NCI-H2107 treated with DMSO at 0.1 percent for 48 hours (cell line): ENCODE results near the gene NR1I3.
"Not testable (repeated sequence)": the region's sequence is repeated elsewhere in the genome, so short reads cannot be mapped to it uniquely, and the experiment has no call there.

ENCODE experiments used
- DNase-seq: peaks from one replicate; lab custom pipeline; 2025; ENCODE audit not compliant: unreplicated experiment; lab: John Stamatoyannopoulos, UW

Gene NR1I3

DNA sequence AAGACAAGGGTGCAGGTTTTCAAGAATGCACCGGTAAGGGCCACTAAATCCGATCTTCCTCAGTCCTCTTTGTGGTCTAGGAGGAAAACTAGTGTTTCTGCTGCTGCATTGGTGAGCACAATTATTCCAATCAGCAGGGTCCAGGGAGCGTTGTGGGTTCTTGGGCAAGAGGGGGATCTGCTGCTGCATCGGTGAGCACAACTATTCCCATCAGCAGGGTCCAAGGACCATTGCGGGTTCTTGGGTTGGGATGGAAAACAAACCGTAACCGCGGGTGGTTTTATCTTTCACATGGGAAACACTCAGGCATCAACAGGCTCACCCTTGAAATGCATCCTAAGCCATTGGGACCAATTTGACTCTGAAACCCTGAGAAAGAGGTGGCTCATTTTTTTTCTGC lies 13.6 kb upstream of the NR1I3 start:
- no peak for DNase-seq

DNA sequence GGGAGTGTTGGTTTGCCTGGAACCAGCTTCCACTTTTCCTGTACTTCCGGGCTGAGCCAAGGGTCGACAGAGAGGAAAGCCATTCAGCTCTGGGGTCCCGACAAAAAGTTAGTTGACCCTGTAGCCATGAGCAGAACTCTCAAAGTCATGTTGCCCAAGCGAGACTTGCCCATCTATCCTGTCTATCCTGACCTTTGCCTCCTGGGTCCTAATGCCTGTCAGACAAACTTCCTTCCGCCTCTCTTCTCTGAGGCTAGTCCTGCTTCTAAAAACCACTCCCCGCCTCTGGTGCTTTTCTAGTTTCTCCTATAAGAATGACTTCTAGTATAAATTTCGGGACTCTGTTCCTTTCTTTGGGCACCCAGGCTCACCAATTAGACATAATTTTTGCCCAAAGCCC lies 12.8 kb upstream of the NR1I3 start:
- no peak for DNase-seq

DNA sequence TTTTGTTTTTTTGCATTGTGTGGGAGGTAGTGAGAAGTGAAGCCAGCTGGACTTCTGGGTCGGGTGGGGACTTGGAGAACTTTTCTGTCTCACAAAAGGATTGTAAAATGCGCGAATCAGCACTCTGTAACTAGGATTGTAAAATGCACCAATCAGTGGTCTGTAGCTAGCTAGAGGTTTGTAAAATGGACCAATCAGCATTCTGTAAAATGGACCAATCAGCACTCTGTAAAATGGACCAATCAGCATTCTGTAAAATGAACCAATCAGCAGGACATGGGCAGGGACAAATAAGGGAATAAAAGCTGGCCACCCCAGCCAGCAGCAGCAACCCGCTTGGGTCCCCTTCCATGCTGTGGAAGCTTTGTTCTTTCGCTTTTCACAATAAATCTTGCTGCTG lies 12.1 kb upstream of the NR1I3 start:
- not testable (repeated sequence) for DNase-seq

DNA sequence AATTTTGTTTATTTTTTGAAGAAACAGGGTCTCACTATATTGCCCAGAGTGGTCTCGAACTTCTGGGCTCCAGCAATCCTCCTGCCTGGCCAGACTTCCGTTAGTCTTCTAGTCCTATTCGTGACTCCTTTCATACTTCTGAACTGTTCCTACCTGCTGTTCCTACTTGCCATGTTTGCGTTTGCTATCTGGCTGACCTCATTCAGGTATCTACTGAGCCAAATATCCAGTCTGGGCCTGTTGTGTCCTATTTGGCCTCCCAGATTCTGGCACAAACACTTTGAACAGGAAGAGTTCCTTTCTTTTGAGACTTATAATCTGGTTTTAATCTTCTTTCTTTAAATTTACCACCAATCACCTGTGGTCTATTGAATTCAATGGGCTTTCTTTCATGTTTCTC lies 6.9 kb upstream of the NR1I3 start:
- no peak for DNase-seq

DNA sequence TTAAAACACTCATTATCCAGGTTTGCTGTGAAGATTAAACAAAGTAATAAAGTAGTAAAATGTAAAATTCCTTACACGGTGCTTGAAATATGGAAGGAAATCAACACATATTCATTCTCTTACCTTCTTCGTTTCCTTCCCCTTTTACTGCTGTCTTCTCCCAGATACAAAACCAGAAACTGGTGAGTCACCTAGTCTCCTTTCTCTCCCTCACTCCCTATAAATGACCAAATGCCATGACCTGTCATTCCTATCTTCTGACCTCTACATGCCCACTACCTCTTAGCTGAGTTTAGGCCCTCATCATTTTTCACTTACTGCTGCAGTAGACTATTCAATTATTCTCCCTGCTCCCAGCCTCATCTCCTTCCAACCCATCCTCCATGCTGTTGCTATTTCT lies 4.3 kb upstream of the NR1I3 start:
- DNase-seq, result no peak

DNA sequence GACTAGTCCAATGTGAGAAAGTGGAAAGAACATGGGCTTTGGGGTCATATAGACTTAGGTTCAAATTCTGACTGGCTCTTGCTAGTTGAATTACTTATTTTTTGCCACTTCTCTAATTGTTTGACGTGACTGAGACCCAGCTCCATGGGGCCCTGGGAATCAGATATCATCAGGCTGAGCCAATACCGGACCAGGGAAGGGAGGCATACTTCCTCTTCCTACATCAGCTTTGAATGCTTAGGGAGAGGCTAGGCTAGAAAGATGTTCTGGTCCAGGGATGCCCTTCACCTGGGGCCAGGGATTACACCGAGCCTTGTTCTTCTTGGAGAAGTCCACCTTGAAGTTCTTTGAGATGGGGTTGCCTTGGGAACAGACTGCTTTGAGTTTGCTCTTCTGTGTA lies 3.7 kb upstream of the NR1I3 start:
- no peak for DNase-seq

DNA sequence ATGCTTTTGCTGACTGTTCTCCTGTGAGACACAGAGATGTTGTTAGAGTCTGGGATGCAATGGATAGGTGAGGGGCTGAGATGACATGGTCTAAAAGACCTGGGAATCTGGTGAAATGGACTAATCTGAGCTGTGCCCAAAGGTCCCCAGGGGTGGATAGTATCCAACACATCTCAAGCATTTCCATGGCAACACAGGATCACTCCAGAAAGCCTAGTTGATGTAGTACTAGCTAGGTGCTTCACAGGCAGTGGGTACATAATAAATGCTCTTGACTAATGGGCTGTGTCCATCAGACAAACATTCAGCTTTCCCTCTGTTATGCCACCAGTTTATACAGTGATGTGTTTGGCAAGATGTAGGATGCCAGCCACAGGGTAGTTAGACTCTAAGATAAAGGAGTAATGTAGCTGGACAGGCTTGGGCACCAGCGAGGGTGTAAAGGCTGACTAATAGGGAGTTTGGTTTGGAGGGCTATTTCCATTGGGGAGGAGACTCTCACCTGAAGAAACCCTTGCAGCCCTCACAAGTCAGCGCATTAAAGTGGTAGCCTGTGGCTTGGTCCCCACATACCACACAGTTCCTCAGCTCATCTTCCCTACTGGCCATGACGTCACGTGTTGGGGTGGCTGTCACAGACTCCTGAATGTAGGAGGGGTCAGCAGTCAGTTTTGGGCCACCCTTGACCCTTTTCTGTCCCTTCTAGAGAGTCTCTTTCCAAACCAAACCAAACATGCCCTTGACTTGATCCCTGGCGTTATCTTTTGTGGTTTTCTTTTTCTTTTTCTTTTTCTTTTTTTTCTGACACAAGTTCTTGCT lies 1.8 kb downstream of the NR1I3 start:
- DNase-seq, result no peak

DNA sequence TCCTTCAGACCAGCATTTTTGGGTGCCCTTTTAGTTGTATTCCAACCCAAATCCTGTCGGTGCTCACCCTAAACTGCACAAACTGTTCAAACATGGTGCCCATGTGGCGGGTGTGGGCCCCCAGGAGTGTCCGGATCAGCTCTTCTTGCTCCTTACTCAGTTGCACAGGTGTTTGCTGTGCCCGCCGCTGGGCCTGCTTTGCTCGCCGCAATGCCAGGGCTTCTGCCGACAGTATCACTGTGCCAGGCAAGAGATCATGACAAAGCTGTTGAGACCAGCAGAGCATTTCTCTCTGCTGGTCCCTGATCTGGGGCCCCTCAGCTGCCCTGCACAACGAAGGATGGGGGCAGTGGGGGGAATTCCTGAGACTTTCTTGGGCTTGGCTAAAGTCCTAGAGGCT lies 4.9 kb downstream of the NR1I3 start:
- no peak for DNase-seq

DNA sequence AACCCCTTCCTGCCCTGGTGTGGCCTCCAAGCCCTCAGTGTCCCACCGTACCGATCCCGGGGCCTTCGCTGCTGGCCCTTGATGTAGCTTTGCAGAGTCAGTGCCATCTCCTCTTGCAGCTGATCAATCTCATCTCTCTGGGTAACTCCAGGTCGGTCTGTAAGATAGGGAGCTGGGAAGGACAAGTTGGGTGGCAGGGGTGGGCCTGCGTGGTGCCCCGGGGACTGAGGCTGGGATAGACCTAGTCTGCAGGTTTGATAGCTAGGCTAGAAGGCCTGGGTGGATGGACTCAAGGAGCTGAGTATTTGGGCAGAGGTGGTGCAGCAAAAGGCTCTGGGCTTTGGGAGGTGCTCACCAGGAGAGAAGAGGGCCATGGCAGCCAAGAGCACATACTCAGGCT lies 7.2 kb downstream of the NR1I3 start:
- DNase-seq, result no peak

DNA sequence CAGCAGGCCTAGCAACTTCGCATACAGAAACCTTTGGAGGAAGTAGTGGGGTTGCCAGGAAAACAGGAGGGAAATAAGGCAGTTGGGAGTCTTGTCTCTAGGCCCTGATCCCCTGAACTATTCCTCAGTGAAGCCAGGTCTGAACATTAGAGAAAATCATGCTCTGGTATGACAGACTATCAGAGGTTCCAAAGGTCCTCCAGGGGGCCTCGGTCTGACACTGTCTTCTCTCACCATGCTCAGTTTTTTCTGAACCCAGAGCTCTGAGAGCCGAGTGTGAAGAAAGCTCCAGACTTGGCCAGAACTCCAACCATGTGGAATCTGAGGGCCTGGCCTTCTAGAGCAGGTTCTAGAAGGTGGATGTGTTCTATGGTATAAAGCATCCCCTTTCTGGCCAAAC lies 8.1 kb downstream of the NR1I3 start:
- no peak for DNase-seq

DNA sequence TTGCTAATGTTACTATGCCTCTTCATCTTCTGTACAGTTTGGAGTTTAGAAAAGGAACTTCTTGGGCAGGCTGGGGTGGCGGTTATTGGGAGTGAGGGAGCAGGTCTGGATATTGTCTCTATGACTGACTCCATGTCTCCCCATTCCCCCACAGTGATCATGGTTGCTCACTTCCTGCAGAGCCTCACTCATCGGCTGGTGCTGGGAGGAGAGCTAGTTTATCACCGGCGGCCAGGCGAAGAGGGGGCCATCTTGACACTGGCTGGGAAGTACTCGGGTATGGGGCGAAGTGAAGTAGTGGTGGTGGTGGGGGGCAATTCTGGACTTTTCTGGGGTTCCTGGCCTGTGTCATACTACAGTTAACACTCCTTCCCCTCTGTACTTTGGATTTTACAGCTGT lies 10.0 kb downstream of the NR1I3 start:
- DNase-seq, result no peak

DNA sequence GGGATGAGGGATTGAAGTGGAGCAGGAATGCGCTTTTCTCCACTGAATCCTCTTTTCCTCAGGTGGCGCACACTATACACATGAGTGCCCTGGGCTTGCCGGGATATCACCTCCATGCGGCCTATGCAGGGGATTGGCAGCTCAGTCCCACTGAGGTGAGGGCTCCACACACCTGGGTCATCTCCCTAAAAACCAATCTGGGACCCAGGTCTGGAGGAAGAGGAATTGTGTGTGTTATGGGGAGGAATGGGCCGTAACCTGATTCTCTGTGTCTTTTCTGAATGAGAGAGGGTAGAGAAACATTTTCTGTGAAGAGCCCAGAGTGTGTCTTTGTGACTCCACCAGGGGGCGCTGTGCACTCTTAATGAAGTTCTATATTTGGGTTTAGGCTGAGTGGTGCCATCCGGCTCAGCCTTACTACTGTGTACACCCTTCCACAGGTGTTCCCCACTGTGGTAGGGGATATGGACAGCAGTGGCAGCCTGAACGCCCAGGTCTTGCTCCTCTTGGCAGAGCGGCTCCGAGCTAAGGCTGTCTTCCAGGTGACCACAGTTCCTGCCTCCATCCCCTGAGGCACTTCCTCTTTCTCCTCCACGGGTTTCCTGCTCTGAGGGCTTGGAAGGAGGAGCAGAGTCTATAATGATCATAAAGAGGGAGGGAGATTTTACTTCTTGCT lies 10.7 kb downstream of the NR1I3 start:
- DNase-seq, result peak; percentile 77

DNA sequence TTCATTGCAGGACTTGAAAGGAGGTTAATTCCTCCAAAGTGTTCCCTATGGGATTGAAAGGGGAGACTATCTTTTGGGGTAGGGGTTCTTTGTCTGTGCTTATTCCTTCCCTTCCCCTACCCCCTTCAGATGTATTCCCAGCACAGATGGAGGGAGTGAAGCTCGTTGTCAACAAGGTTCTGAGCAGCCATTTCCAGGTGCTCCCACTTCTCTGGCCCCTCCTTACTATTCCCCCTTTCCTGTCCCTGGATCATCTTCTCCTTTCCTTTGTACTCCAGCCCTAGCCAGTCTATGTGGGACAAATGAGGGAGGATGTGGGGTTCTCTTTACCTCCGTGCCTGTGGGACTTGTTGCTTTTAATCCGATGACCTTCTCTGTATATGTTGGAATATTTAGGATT lies 11.2 kb downstream of the NR1I3 start:
- DNase-seq, result no peak

DNA sequence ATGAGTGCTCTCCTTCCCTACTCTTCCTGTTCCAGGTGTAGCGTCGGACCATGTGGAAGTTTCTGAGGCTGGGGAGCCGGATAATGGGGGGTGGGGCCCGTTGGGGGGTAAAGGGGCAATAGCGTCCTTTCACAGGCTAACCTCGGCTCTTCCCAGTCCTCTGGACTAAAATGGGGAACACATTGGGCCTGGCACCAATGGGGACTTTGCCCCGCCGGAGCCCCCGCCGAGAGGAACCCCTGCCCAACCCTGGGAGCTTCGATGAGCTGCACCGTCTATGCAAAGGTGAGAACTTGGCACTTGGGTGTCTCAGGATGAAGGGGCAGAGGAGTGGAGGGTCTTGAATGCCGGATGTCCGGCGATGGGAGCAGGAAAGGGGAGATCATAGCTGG lies 11.7 kb downstream of the NR1I3 start:
- DNase-seq, result no peak

DNA sequence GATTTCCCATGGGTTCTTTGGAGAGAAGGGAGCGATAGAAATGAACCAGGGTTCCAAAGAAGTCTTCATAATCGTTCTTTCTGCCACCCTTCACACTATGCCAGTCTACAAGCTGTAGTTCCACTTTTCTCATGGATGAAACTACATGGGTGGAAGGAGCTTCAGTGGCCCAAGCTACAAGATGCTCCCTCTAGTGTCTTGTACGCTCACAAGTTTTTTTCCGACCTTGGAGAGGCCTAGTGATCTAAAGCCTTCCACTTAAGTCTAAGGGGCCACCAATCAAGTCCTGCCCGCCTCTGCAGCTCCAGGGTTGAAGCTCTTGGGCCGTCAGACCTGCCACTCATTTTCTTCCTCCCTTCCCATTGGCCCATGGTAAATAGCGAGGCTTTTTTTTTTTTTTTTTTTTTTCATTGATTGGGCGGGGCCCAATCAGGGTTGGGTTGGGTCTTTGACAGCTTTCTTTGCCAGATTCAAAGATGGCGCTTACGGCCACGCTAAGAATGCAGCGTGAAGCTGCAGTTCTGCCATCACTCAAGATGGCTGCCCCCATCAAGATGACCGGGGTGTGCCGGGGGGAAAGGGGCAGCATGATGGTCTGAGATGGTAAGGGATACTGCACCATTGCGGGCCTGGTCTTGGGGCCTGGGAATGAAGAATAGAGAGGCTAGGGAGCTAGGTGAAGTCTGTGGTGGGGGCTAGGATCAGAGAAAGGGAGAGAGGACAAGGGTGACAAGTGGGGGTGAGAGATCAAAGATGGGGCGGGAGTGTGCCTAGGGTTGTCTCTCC lies 12.3 kb downstream of the NR1I3 start, which contains the start of gene TOMM40L:
Gene TOMM40L, plus strand, starts transcription at position 527 of the 786 bp plus-strand sequence. CDS start 430 bp downstream, outside the sequence.
- DNase-seq, result peak; percentile 98

DNA sequence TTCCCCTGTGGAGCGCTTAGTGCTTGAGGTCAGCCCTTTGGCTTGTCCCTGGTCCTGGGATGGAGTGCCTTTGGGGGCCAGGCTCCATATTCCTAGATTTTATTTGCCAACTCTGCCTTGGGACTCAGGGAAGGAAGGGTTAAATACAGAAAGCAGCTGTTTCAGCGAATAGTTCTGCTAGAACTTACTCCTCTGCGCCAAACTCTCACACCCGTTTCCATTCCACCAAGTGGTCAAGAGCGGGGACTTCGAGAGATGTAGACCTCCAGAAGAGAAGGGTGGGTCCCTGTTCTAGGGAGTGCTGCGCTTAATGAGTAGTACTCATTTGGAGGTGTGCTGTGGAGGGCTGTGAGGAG lies 12.8 kb downstream of the NR1I3 start:
- DNase-seq, result no peak

DNA sequence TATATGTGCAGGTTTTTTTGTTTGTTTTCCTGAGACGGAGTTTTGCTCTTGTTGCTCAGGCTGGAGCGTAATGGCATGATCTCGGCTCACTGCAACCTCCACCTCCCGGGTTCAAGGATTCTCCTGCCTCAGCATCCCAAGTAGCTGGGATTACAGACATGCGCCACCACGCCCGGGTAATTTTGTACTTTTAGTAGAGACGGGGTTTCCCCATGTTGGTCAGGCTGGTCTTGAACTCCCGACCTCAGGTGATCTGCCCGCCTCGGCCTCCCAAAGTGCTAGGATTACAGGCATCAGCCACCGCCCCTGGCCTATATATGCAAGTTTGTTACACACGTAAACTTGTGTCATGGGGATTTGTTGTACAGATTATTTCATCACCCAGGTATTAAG lies 13.3 kb downstream of the NR1I3 start:
- not testable (repeated sequence) for DNase-seq

DNA sequence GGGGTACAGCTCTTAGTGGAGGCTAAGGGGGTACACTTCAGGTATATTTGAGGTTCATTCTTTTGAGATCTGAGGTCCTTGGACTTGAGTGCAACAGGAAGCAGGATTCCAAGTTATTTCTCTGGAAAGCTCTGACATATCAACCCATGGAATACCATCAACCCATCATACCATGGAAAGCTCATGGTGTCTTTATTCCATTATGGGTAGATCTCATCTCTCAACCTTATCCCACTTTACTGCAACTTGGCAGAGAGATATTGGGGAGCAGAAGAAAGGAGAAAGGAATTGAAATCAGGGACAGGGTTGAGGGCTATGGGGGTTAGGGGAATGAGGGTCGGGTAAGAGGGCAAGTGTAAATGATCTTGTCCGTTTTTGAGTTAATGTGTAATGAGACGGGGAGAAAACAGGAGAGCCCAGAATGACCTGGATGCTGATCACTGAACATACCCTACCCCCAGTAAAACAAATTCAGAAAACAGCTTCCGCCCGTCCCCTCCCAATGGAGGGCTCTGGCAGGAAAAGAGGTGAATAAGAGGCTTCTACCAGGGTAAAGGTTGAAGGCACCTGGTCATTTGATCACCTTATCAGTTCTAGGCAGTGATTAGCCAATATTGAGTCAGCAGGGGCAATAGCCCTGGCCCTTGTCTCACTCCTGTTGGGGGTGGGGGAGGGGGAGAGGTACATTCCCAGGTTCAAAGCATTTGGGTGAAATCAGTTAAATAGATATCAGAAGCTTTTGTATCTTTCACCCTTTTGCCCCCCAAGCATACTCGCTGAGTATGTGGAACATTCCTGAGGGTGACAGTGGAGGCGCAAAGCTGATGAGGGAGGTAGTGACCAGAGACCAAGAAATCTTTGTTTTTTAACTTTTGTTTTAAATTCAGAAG lies 14.0 kb downstream of the NR1I3 start:
- no peak for DNase-seq

DNA sequence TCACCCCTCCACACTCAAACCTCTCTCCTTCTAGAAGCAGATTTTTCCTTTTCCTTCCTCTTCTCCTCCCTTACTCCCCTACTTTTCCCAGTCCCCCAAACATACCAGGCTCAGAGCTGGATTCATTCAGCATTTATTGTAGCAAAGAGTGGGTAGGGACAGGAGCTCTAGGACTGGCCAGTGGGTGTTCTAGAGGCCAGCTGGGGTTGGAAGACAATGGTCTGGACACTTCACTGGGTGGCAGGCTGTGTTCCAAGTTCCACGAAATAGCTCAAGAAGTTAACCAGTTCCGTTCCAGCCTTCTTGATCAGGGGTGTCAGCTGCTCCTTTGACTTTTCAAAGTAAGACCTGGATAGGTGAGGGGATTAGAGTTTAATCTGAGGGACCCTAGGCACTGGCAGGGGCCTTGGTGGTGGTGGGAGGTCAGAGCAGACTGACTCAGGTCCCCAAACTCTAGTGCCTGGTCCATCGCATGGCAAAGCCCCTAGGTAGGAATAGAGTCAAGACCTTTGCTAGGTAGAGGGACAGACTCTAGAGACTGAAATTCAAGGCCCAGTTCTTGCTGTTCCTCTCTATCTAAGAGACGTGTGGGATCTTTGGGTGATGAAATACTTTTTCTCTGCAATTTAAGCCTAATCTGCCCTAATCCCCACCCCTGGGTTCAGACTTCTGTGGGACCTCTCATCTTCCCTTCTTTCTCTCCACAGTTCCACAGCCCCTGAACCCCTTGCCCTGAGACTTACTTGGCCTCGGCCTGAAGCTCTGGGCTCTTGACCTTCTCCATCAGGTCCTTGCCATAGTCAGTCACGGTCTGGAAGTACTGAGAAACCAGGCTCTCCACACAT lies 15.6 kb downstream of the NR1I3 start:
- DNase-seq, result no peak

DNA sequence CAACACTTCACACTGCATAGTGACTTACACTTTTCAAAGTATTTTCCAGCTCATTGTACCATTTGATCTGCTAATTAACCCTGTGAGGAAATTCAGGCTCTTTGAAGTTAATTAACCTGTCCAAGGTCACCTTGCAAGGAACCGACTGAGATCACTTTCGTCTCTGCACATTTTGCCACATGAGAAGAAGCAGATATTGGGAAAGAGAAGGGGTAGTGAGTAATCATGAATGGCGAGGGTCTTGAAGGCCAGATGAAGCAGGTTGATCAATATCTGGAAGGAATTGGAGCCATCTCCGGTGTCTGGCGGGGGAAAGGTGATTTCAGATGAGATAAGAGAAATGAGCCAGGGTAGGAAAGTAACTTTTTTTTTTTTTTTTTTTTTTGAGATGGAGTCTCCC lies 18.0 kb downstream of the NR1I3 start:
- DNase-seq, result no peak
